K562 (cell line): ENCODE measurements around the gene PNMA5. TPM values are rescaled to one million over a fixed set of nuclear protein-coding genes. Genes with fewer than 3 reads are reported as not detected.

Source experiments
- BCL6 ChIP-seq: fragments of 250-450 bp; sonication (Bioruptor Pico); IDR thresholded peaks from 2 replicates; pipeline ENCODE4 v1.4.0; 2020
- BDP1 ChIP-seq: IDR thresholded peaks from 3 replicates; pipeline ENCODE4 v1.6.1; 2011; ENCODE audit not compliant: insufficient read length, insufficient read depth
- CBFA2T3 ChIP-seq: fragments of 450-650 bp; IDR thresholded peaks from 2 replicates; pipeline ENCODE4 v1.6.1; 2017
- CBX1 ChIP-seq: sonication (generic); IDR thresholded peaks from 2 replicates; pipeline ENCODE4 v1.6.1; 2016; ENCODE audit warnings: antibody characterized with exemption, low read depth, mild to moderate bottlenecking
- CSDE1 ChIP-seq, 2 experiments: fragments of 450-650 bp; IDR thresholded peaks; 2 replicates each; pipeline ENCODE4 v1.6.1; 2016; ENCODE audit warnings: mild to moderate bottlenecking in 1 of 2
- ETV5 ChIP-seq: sonication (generic); formaldehyde crosslinking; IDR thresholded peaks from 2 replicates; pipeline ENCODE4 v1.4.0; 2020; ENCODE audit warnings: low read depth, mild to moderate bottlenecking, missing genetic modification reagents
- FOXK2 ChIP-seq, 2 experiments: fragments of 450-650 bp; IDR thresholded peaks in 1 of 2; conservative IDR thresholded peaks in 1 of 2; 2 replicates each; pipeline ENCODE4 v1.6.1; 2016; ENCODE audit warnings: low read depth in 2 of 2, mild to moderate bottlenecking in 1 of 2
- GATA2 ChIP-seq: sonication (generic); formaldehyde crosslinking; IDR thresholded peaks from 2 replicates; pipeline ENCODE4 v1.4.0; 2020; ENCODE audit warnings: mild to moderate bottlenecking, missing genetic modification reagents
- HDAC3 ChIP-seq: fragments of 450-650 bp; IDR thresholded peaks from 2 replicates; pipeline ENCODE4 v1.6.1; 2018; ENCODE audit warnings: borderline replicate concordance, mild to moderate bottlenecking, moderate library complexity; ENCODE audit not compliant: partially characterized antibody
- HNRNPLL ChIP-seq: fragments of 200-400 bp; formaldehyde crosslinking; IDR thresholded peaks from 2 replicates; pipeline ENCODE4 v1.6.1; 2017; ENCODE audit warnings: low read length, low read depth, mild to moderate bottlenecking; ENCODE audit not compliant: poor library complexity, severe bottlenecking
- JUND ChIP-seq, 2 experiments: IDR thresholded peaks; 2 replicates in 1 of 2; 3 replicates in 1 of 2; pipeline ENCODE4 v1.6.1; 2011; ENCODE audit warnings: borderline replicate concordance in 2 of 2, low read depth in 2 of 2, low read length in 2 of 2, improper control_type of control experiment in 1 of 2, missing biosample characterization in 1 of 2, missing genetic modification characterization in 1 of 2, missing genetic modification reagents in 1 of 2
- LEF1 ChIP-seq: fragments of 450-650 bp; IDR thresholded peaks from 2 replicates; pipeline ENCODE4 v1.6.1; 2016; ENCODE audit warnings: mild to moderate bottlenecking
- MXD1 ChIP-seq: fragments of 250-450 bp; sonication (Bioruptor Pico); IDR thresholded peaks from 2 replicates; pipeline ENCODE4 v1.8.0; 2021; ENCODE audit warnings: borderline replicate concordance, mild to moderate bottlenecking, moderate library complexity; ENCODE audit not compliant: poor library complexity, severe bottlenecking
- PHF8 ChIP-seq: fragments of 200-600 bp; sonication (generic); IDR thresholded peaks from 2 replicates; pipeline ENCODE4 v1.6.1; 2012; ENCODE audit warnings: mixed run types, mild to moderate bottlenecking, inconsistent platforms, low read length, moderate library complexity, borderline replicate concordance
- RNF219 ChIP-seq: fragments of 250-450 bp; sonication (Bioruptor Pico); IDR thresholded peaks from 2 replicates; pipeline ENCODE4 v1.5.0; 2022; ENCODE audit warnings: mild to moderate bottlenecking
- SP2 ChIP-seq: IDR thresholded peaks from 2 replicates; pipeline ENCODE4 v1.6.1; 2011; ENCODE audit warnings: mild to moderate bottlenecking, low read depth, low read length, moderate library complexity; ENCODE audit not compliant: poor library complexity, severe bottlenecking; ENCODE audit errors: extremely low read depth
- SRSF7 ChIP-seq: fragments of 200-400 bp; formaldehyde crosslinking; optimal IDR thresholded peaks from 2 replicates; pipeline ENCODE3; 2017; ENCODE audit warnings: mild to moderate bottlenecking, low read depth, low read length
- TFE3 ChIP-seq: fragments of 450-650 bp; formaldehyde crosslinking; IDR thresholded peaks from 2 replicates; pipeline ENCODE4 v1.4.0; 2020; ENCODE audit warnings: mild to moderate bottlenecking, mixed read lengths
- ZNF282 ChIP-seq: sonication (generic); formaldehyde crosslinking; IDR thresholded peaks from 2 replicates; pipeline ENCODE4 v1.8.1; 2023; ENCODE audit warnings: missing genetic modification reagents
- ZNF347 ChIP-seq: fragments of 450-650 bp; formaldehyde crosslinking; IDR thresholded peaks from 2 replicates; pipeline ENCODE4 v1.4.0; 2020; ENCODE audit warnings: low read depth, mild to moderate bottlenecking, moderate library complexity
- ZNF780A ChIP-seq: fragments of 250-450 bp; sonication (Bioruptor Pico); IDR thresholded peaks from 2 replicates; pipeline ENCODE4 v1.5.0; 2021; ENCODE audit warnings: mild to moderate bottlenecking
- polyA plus RNA-seq, 8 experiments: library from polyadenylated mRNA; depleted of rRNA in 4 of 8; stranded (reverse) in 5 of 8; unstranded in 3 of 8; fragments of >200 nt; fragmentation: Nextera tagmentation in 2 of 8; fragmentation: Illumina TruSeq in 1 of 8; extraction: Ambion mirVana in 2 of 8; extraction: Trizol in 1 of 8; gene quantifications; 2 replicates each; pipeline versions ENCODE4 v1.2.1 to v1.2.3, GENCODE V29; 2011 to 2014; ENCODE audit warnings: inconsistent platforms in 1 of 8, missing spikeins in 1 of 8
- total RNA-seq, 7 experiments: library from RNA; depleted of rRNA in 6 of 7; stranded (reverse); fragments of >200 nt in 6 of 7; fragmentation: Illumina TruSeq in 2 of 7; extraction: Trizol in 2 of 7; gene quantifications; 2 replicates each; pipeline versions ENCODE4 v1.2.1 to v1.2.3, GENCODE V29; 2011 to 2021; ENCODE audit warnings: low replicate concordance in 1 of 7
- TF ChIP-seq, protein P1 (sequence below), 2 experiments: fragments of 250-450 bp in 1 of 2; fragments of 450-650 bp in 1 of 2; sonication (Bioruptor Pico) in 1 of 2; IDR thresholded peaks; 2 replicates each; pipeline versions ENCODE4 v1.6.1 to v1.8.0; 2016 to 2021; ENCODE audit warnings: mild to moderate bottlenecking in 2 of 2, moderate library complexity in 2 of 2, missing compliant biosample characterization in 1 of 2, missing genetic modification characterization in 1 of 2

PNMA5 gene
- total and polyA plus RNA-seq, 9 of the 15 experiments (the other 6 are each of a cell fraction or from before 2014, with no cell fraction given), result 0.03 to 0.20 (median 0.07) TPM; not detected in 3

DNA sequence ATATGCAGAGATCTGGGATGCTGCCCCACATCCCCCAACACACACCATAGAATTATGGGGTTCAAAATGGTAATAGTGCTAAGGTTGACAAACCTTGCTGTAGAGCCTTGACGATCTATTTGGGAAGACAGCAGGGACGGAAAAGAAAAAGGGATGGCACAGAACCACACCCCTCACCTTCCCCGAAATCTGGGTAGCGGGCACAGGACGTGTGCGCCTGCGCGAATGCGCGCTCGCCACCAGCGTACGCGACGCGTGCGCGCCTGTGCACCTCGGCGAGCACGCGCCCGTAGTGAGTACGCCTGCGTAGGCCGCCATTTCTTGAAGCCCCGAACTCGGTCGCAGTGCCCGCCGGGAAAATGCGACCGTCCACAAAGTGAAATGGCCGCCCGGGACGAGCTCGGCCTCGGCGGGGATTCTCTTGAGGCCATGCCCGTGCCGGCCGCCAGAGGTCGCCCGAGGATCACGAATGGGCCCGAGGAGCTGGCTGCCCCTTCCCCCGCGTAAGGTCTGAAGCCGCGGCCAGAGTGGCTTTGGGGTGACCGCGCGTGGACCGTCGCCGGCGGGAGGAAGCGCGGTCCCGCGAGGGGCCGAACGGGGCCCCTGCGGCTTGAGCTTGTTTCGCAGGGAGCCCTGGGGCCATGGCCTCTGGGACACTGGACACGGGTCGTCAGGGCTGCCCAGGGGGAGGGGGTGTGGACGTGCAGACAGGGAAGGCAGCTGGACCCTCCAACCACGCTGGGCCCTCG is 52.4 kb downstream of the PNMA5 start (continued):
- no peak for TF ChIP-seq SRSF7
- TF ChIP-seq ZNF780A (CRISPR knock-in tag), result no peak
- no peak for TF ChIP-seq MXD1 (CRISPR knock-in tag)
- no peak for TF ChIP-seq TFE3 (CRISPR knock-in tag)
- TF ChIP-seq BCL6 (CRISPR knock-in tag), result no peak
- TF ChIP-seq ETV5, result no peak
- no peak for TF ChIP-seq JUND (IDR thresholded peaks at IDR 0.05; ENCODE audit: borderline replicate concordance, low read depth, low read length)
- TF ChIP-seq JUND (tag; IDR thresholded peaks at IDR 0.05; ENCODE audit: borderline replicate concordance, low read depth, low read length), result no peak
- no peak for TF ChIP-seq SP2
- TF ChIP-seq ZNF282 (CRISPR knock-in tag), result no peak
- TF ChIP-seq CSDE1 (IDR thresholded peaks at IDR 0.05), result no peak
- TF ChIP-seq, protein P1, sequence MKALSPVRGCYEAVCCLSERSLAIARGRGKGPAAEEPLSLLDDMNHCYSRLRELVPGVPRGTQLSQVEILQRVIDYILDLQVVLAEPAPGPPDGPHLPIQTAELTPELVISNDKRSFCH (CRISPR knock-in tag; IDR thresholded peaks at IDR 0.05), result no peak
- TF ChIP-seq, protein P1 (tag; IDR thresholded peaks at IDR 0.05), result no peak
- no peak for TF ChIP-seq LEF1
- TF ChIP-seq HDAC3, result no peak
- peak; percentile 65; the same call in 1 of the 2 replicates for TF ChIP-seq PHF8
- TF ChIP-seq FOXK2 (conservative IDR thresholded peaks at IDR 0.05 in 1 of 2, IDR thresholded peaks at IDR 0.05 in 1 of 2; ENCODE audit: low read depth in 2 of 2), result peak in 1 of 2 experiments; percentile 69; a peak in 2 of 4 replicates
- no peak for TF ChIP-seq GATA2
- TF ChIP-seq CBFA2T3, result no peak
- TF ChIP-seq CBX1, result no peak; the same call in 1 of the 2 replicates
- no peak for TF ChIP-seq RNF219 (CRISPR knock-in tag)
- no peak for TF ChIP-seq ZNF347
- peak; percentile 62 for TF ChIP-seq HNRNPLL
- TF ChIP-seq BDP1, result no peak
